H1 (cell line): Measurements from ENCODE around the gene VIT. TPM values are rescaled to one million over a fixed set of nuclear protein-coding genes. Genes with fewer than 3 reads are reported as not detected.

Experiments
- CTCF ChIA-PET: fragments of 300-600 bp; sonication (Branson Sonifier 250); formaldehyde crosslinking; loops from one replicate; lab custom pipeline; 2021; ENCODE audit not compliant: partially characterized antibody; lab: Charles Lee
- POLR2A ChIA-PET: fragments of 300-600 bp; sonication (Branson Sonifier 250); formaldehyde crosslinking; loops from one replicate; lab custom pipeline; 2021; ENCODE audit warnings: inconsistent platforms; ENCODE audit not compliant: partially characterized antibody; lab: Charles Lee
- DNase-seq, 2 experiments: peaks; one replicate each; pipeline versions ENCODE4 v3.0.0 to v3.0.0-alpha.2; 2010 to 2022; ENCODE audit warnings: low spot score in 2 of 2, low read depth in 1 of 2, mixed read lengths in 1 of 2
- FAIRE-seq: peaks from 2 replicates; lab custom pipeline; 2011; peaks lifted over from hg19 to GRCh38; lab: Jason Lieb, UNC
- H2AFZ ChIP-seq: 2 replicates; pipeline ENCODE4 v1.8.1; 2012; ENCODE audit warnings: low read length, inconsistent platforms
- H2AK5ac ChIP-seq: 2 replicates; pipeline ENCODE4 v1.6.1; 2013; ENCODE audit warnings: low read depth, low read length
- H2BK120ac ChIP-seq: replicated peaks from 2 replicates; pipeline ENCODE3; 2013; ENCODE audit warnings: low read depth, low read length, inconsistent platforms
- H2BK12ac ChIP-seq: 2 replicates; pipeline ENCODE4 v1.6.1; 2013; ENCODE audit warnings: low read depth, low read length
- H2BK15ac ChIP-seq: 2 replicates; pipeline ENCODE4 v1.6.1; 2013; ENCODE audit warnings: low read length
- H2BK20ac ChIP-seq: 2 replicates; pipeline ENCODE4 v1.6.1; 2013; ENCODE audit warnings: low read length
- H2BK5ac ChIP-seq: 2 replicates; pipeline ENCODE4 v1.6.1; 2013; ENCODE audit warnings: low read depth, low read length
- H3K14ac ChIP-seq: 2 replicates; pipeline ENCODE4 v1.6.1; 2013; ENCODE audit warnings: inconsistent platforms; ENCODE audit not compliant: insufficient read length
- H3K18ac ChIP-seq: 2 replicates; pipeline ENCODE4 v1.6.1; 2013; ENCODE audit warnings: low read length; ENCODE audit errors: extremely low read depth
- H3K23ac ChIP-seq: 2 replicates; pipeline ENCODE4 v1.6.1; 2013; ENCODE audit warnings: inconsistent platforms; ENCODE audit not compliant: insufficient read length
- H3K23me2 ChIP-seq: 2 replicates; pipeline ENCODE4 v1.6.1; 2013; ENCODE audit warnings: low read depth, low read length
- H3K27ac ChIP-seq: 2 replicates; pipeline ENCODE4 v1.6.1; 2011; ENCODE audit warnings: low read depth, low read length, inconsistent platforms
- H3K27me3 ChIP-seq, 4 experiments: replicated peaks in 1 of 4; 1 replicate in 1 of 4; 2 replicates in 3 of 4; pipeline versions ENCODE4 v1.6.1 to v1.8.1; 2011 to 2013; ENCODE audit warnings: low read length in 3 of 4, mild to moderate bottlenecking in 3 of 4, inconsistent platforms in 2 of 4, mixed read lengths in 2 of 4, moderate library complexity in 1 of 4; ENCODE audit not compliant: control insufficient read depth in 3 of 4, insufficient read depth in 3 of 4; ENCODE audit errors: extremely low read depth in 1 of 4
- H3K36me3 ChIP-seq, 4 experiments: 2 replicates each; pipeline versions ENCODE4 v1.6.1 to v1.8.1; 2011 to 2013; ENCODE audit warnings: mild to moderate bottlenecking in 4 of 4, low read length in 3 of 4, moderate library complexity in 2 of 4, control low read depth in 1 of 4, inconsistent platforms in 1 of 4; ENCODE audit not compliant: insufficient read depth in 4 of 4, control insufficient read depth in 2 of 4
- H3K4ac ChIP-seq: replicated peaks from 2 replicates; pipeline ENCODE3; 2013; ENCODE audit warnings: low read length, low read depth, mixed read lengths, inconsistent platforms; ENCODE audit not compliant: insufficient read length
- H3K4me1 ChIP-seq, 4 experiments: replicated peaks in 1 of 4; 1 replicate in 1 of 4; 2 replicates in 3 of 4; pipeline versions ENCODE4 v1.6.1 to v1.8.1; 2011 to 2013; ENCODE audit warnings: low read length in 3 of 4, inconsistent platforms in 2 of 4, mixed read lengths in 1 of 4; ENCODE audit not compliant: insufficient read depth in 4 of 4, control insufficient read depth in 3 of 4
- H3K4me2 ChIP-seq, 2 experiments: 2 replicates each; pipeline versions ENCODE4 v1.6.1 to v1.8.1; 2011 to 2013; ENCODE audit warnings: low read depth in 2 of 2, low read length in 2 of 2, control low read depth in 1 of 2, inconsistent platforms in 1 of 2, mild to moderate bottlenecking in 1 of 2; ENCODE audit not compliant: insufficient read depth in 1 of 2
- H3K4me3 ChIP-seq, 4 experiments: fragments of 200-600, 300-600 bp in 1 of 4; sonication (generic), shearing (Covaris generic), sonication (Bioruptor Twin) in 1 of 4; 2 replicates each; pipeline versions ENCODE4 v1.5.1 to v1.8.1; 2011 to 2016; ENCODE audit warnings: low read length in 4 of 4, low read depth in 3 of 4, control low read depth in 2 of 4, inconsistent platforms in 2 of 4, mild to moderate bottlenecking in 2 of 4, mixed read lengths in 1 of 4, moderate library complexity in 1 of 4; ENCODE audit not compliant: insufficient read depth in 2 of 4; ENCODE audit errors: extremely low read depth in 1 of 4
- H3K56ac ChIP-seq: replicated peaks from 2 replicates; pipeline ENCODE3; 2013; ENCODE audit warnings: low read depth, mild to moderate bottlenecking, mixed read lengths, low read length, inconsistent platforms; ENCODE audit not compliant: insufficient read length
- H3K79me1 ChIP-seq: 2 replicates; pipeline ENCODE4 v1.6.1; 2013; ENCODE audit warnings: low read depth, low read length, control low read depth
- H3K79me2 ChIP-seq, 2 experiments: 2 replicates each; pipeline versions ENCODE4 v1.6.1 to v1.8.1; 2012 to 2013; ENCODE audit warnings: low read length in 2 of 2, mild to moderate bottlenecking in 2 of 2, inconsistent platforms in 1 of 2; ENCODE audit not compliant: insufficient read depth in 2 of 2, control insufficient read depth in 1 of 2
- H3K9ac ChIP-seq, 4 experiments: replicated peaks in 1 of 4; 1 replicate in 1 of 4; 2 replicates in 3 of 4; pipeline versions ENCODE4 v1.6.1 to v1.8.1; 2011 to 2013; ENCODE audit warnings: low read depth in 3 of 4, low read length in 3 of 4, control low read depth in 2 of 4, mild to moderate bottlenecking in 2 of 4, moderate library complexity in 2 of 4, inconsistent platforms in 1 of 4; ENCODE audit errors: extremely low read depth in 1 of 4
- H3K9me3 ChIP-seq, 2 experiments: 2 replicates each; pipeline versions ENCODE4 v1.6.1 to v1.8.1; 2012 to 2013; ENCODE audit warnings: mild to moderate bottlenecking in 2 of 2, moderate library complexity in 2 of 2, control low read depth in 1 of 2, inconsistent platforms in 1 of 2, low read depth in 1 of 2, low read length in 1 of 2, mixed read lengths in 1 of 2; ENCODE audit not compliant: insufficient read depth in 2 of 2
- H4K20me1 ChIP-seq, 2 experiments: replicated peaks in 1 of 2; 2 replicates each; pipeline versions ENCODE3 to v1.8.1; 2011 to 2013; ENCODE audit warnings: inconsistent platforms in 2 of 2, low read length in 2 of 2, mild to moderate bottlenecking in 1 of 2; ENCODE audit not compliant: insufficient read depth in 2 of 2, control insufficient read depth in 1 of 2
- H4K5ac ChIP-seq: 2 replicates; pipeline ENCODE4 v1.6.1; 2013; ENCODE audit warnings: low read length, low read depth, mixed read lengths, inconsistent platforms; ENCODE audit not compliant: insufficient read length
- H4K8ac ChIP-seq: 2 replicates; pipeline ENCODE4 v1.8.0; 2013; ENCODE audit warnings: mild to moderate bottlenecking, moderate library complexity, low read length, inconsistent platforms; ENCODE audit not compliant: insufficient read depth; ENCODE audit errors: extremely low read depth
- H4K91ac ChIP-seq: replicated peaks from 2 replicates; pipeline ENCODE3; 2013; ENCODE audit warnings: low read length, mixed read lengths, inconsistent platforms; ENCODE audit not compliant: insufficient read length
- CHD1 ChIP-seq: IDR thresholded peaks from 2 replicates; pipeline ENCODE4 v1.6.1; 2012; ENCODE audit warnings: low read depth, low read length, improper control_type of control experiment
- GTF2F1 ChIP-seq: IDR thresholded peaks from 2 replicates; pipeline ENCODE4 v1.6.1; 2012; ENCODE audit warnings: low read depth, low read length, improper control_type of control experiment, borderline replicate concordance
- JUND ChIP-seq: IDR thresholded peaks from 2 replicates; pipeline ENCODE4 v1.6.1; 2011; ENCODE audit warnings: mild to moderate bottlenecking, improper control_type of control experiment, low read length
- NRF1 ChIP-seq: IDR thresholded peaks from 2 replicates; pipeline ENCODE4 v1.6.1; 2011; ENCODE audit warnings: mild to moderate bottlenecking, low read depth, low read length, improper control_type of control experiment
- PHF8 ChIP-seq: fragments of 200-600 bp; sonication (generic); conservative IDR thresholded peaks from 2 replicates; pipeline ENCODE4 v1.7.1; 2012; ENCODE audit warnings: low read depth, mild to moderate bottlenecking, inconsistent platforms, low read length, moderate library complexity
- SAP30 ChIP-seq: fragments of 300-600 bp; sonication (generic); IDR thresholded peaks from 2 replicates; pipeline ENCODE4 v1.7.1; 2012; ENCODE audit warnings: low read length, moderate library complexity, mild to moderate bottlenecking, inconsistent platforms; ENCODE audit not compliant: insufficient read depth, insufficient replicate concordance
- SP2 ChIP-seq: IDR thresholded peaks from 2 replicates; pipeline ENCODE4 v1.6.1; 2012; ENCODE audit warnings: mild to moderate bottlenecking, low read length, inconsistent platforms
- WGBS, 2 experiments: shearing (Covaris generic) in 1 of 2; methylation state at CpG; one replicate each; pipeline versions ENCODE4 v1.1.6 to v1.1.7; 2013 to 2015; ENCODE audit warnings: low lambda C conversion rate in 2 of 2, mixed read lengths in 2 of 2, inconsistent platforms in 1 of 2, low coverage in 1 of 2, missing lambda C conversion rate in 1 of 2; ENCODE audit not compliant: insufficient replicate concordance in 2 of 2, insufficient coverage in 1 of 2, insufficient read length in 1 of 2; ENCODE audit errors: extremely low coverage in 1 of 2, missing lambda C conversion rate in 1 of 2; 5-methylcytosine and 5-hydroxymethylcytosine counted together
- polyA plus RNA-seq, 7 experiments: library from polyadenylated mRNA; depleted of rRNA in 3 of 7; stranded (reverse) in 5 of 7; unstranded in 2 of 7; fragments of >200 nt in 5 of 7; fragments of 200-250 nt in 2 of 7; gene quantifications; 1 replicate in 5 of 7; 2 replicates in 1 of 7; 4 replicates in 1 of 7; pipeline versions ENCODE4 v1.2.1 to v1.2.3, GENCODE V29; 2011 to 2013; ENCODE audit warnings: missing spikeins in 2 of 7, mixed read lengths in 2 of 7
- total RNA-seq: library from RNA; stranded (reverse); fragmentation: NEBNext Ultra II Directional; extraction: Animal tissue kit (Norgen Biotek cat#: 25700); gene quantifications from 2 replicates; pipeline ENCODE4 v1.2.1, GENCODE V29; 2021

VIT gene
- total and polyA plus RNA-seq, 2 of the 8 experiments (the other 6 are each of a cell fraction or from before 2014, with no cell fraction given) = 0.03 TPM; not detected in 1

GRCh38 chr2:36737131-36737750, 40.7 kb downstream of the VIT start:
- Histone ChIP-seq H4K5ac (no peak overlapping the region), H2AFZ (peak overlapping the region; percentile 45; the same call in 1 of the 2 replicates), H3K18ac (no peak overlapping the region), H2BK20ac (0 out of 2 replicates have a peak overlapping the region, but pooled peaks have one; percentile 15), H3K79me2 (no peaks in the 10 kb centered on the region), H3K4me1 (peaks cover 2 to 8% (median 3%) of the 10 kb centered on the region in 4 experiments; a peak in 3 of 7 replicates), H2BK120ac (peak overlapping the region; percentile 39), H3K23me2 (no peaks in the 10 kb centered on the region), H2BK15ac (no peak overlapping the region), H2BK12ac (no peak overlapping the region), H4K8ac (no peak overlapping the region), H3K27ac (no peak overlapping the region), H3K4me3 (peak overlapping the region in 1 of 4 experiments; percentile 20; a peak in 1 of 8 replicates), H3K14ac (no peak overlapping the region), H3K36me3 (no peaks in the 10 kb centered on the region), H4K20me1 (no peaks in the 10 kb centered on the region), H3K56ac (no peak overlapping the region), H4K91ac (no peak overlapping the region), H2AK5ac (no peak overlapping the region), H3K27me3 (no peaks in the 10 kb centered on the region; a peak in 1 of 7 replicates), H3K9me3 (no peaks in the 10 kb centered on the region), H3K4me2 (no peak overlapping the region), H2BK5ac (no peak overlapping the region), H3K79me1 (no peaks in the 10 kb centered on the region), H3K9ac (no peak overlapping the region), H3K23ac (no peak overlapping the region), H3K4ac (no peak overlapping the region)
- TF ChIP-seq NRF1 (no peak), SP2 (no peak), PHF8 (no peak), JUND (no peak), CHD1 (no peak), SAP30 (no peak), GTF2F1 (no peak)
- FAIRE-seq = peak; percentile 28
- no peak for DNase-seq
- WGBS, 2 experiments = 62% methylated on average over 4 of the region's 4 CpGs; no CpG with 5 or more reads in 1 of the 2 experiments
- CTCF ChIA-PET = interaction anchor here (0.8 to 1.2 kb wide), 2 partner anchors 14 to 33 kb away, joined by 4 read pairs; no protein-coding TSS in a partner anchor
- POLR2A ChIA-PET = interaction anchor here (1.9 kb wide), 1 partner anchor 11 kb away, joined by 4 read pairs; no protein-coding TSS in a partner anchor
